Spleen (tissue), 7 donors: Measurements from ENCODE around the gene CDKN1C.

Experiments used
- POLR2A ChIP-seq, 3 donors: fragments of 450-650 bp; IDR thresholded peaks; one replicate each; pipeline ENCODE4 v1.5.1; 2017; ENCODE audit warnings: antibody characterized with exemption in 3 of 3, mild to moderate bottlenecking in 1 of 3
- POLR2AphosphoS5 ChIP-seq, 3 donors: sonication (generic); formaldehyde crosslinking; IDR thresholded peaks; one replicate each; pipeline ENCODE4 v1.5.1; 2017; ENCODE audit warnings: antibody characterized with exemption in 3 of 3
- TF ChIP-seq, protein P1 (sequence below), 11 experiments: fragments of 200-600 bp in 7 of 11; fragments of 450-650 bp in 4 of 11; sonication (generic) in 4 of 11; IDR thresholded peaks in 8 of 11; conservative IDR thresholded peaks in 3 of 11; 1 replicate in 7 of 11; 2 replicates in 4 of 11; pipeline versions ENCODE4 v1.4.0 to v1.8.0; 2016 to 2021; ENCODE audit warnings: antibody characterized with exemption in 11 of 11, inconsistent platforms in 4 of 11, mild to moderate bottlenecking in 1 of 11
- donor health status: DM: no; HTN: no; CAD: no; lungs with moderate emphysema.
- donor health status: DM: no; HTN: no; CAD: no.
- donor health status: DM: no; HTN: no; CAD: no.

DNA sequence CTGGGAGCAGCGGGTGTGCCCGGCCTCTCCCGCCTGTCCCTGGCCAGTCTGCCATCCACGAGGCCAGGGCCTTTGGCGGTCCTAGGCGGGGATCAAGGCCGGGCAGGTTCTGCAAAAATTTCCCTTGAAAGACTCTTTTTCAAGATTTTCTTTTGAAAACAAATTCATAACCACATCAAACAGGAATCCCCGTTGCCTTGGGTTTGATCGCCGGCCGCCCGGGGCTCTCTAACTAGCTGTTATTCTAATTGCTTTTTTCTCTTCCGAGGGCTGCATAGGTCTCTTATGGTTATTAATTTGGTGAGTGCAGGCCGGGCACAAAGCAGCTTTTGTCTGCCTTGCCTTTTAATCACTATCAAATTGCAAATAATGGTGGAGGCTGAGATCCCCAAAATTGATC lies 42.0 kb downstream of the CDKN1C start:
- TF ChIP-seq, protein P1, sequence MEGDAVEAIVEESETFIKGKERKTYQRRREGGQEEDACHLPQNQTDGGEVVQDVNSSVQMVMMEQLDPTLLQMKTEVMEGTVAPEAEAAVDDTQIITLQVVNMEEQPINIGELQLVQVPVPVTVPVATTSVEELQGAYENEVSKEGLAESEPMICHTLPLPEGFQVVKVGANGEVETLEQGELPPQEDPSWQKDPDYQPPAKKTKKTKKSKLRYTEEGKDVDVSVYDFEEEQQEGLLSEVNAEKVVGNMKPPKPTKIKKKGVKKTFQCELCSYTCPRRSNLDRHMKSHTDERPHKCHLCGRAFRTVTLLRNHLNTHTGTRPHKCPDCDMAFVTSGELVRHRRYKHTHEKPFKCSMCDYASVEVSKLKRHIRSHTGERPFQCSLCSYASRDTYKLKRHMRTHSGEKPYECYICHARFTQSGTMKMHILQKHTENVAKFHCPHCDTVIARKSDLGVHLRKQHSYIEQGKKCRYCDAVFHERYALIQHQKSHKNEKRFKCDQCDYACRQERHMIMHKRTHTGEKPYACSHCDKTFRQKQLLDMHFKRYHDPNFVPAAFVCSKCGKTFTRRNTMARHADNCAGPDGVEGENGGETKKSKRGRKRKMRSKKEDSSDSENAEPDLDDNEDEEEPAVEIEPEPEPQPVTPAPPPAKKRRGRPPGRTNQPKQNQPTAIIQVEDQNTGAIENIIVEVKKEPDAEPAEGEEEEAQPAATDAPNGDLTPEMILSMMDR (IDR thresholded peaks at IDR 0.05 in 8 of 11, conservative IDR thresholded peaks at IDR 0.05 in 3 of 11), result no peak
- TF ChIP-seq POLR2A (IDR thresholded peaks at IDR 0.05) (no peak), POLR2AphosphoS5 (IDR thresholded peaks at IDR 0.05) (no peak)
